ENCODE data around the gene PARD3. TPM values are rescaled to one million over a fixed set of nuclear protein-coding genes. Genes with fewer than 3 reads are reported as not detected.

PARD3 gene
- polyA plus RNA-seq, 3 donors, result 0.51 TPM; not detected in 2

DNA sequence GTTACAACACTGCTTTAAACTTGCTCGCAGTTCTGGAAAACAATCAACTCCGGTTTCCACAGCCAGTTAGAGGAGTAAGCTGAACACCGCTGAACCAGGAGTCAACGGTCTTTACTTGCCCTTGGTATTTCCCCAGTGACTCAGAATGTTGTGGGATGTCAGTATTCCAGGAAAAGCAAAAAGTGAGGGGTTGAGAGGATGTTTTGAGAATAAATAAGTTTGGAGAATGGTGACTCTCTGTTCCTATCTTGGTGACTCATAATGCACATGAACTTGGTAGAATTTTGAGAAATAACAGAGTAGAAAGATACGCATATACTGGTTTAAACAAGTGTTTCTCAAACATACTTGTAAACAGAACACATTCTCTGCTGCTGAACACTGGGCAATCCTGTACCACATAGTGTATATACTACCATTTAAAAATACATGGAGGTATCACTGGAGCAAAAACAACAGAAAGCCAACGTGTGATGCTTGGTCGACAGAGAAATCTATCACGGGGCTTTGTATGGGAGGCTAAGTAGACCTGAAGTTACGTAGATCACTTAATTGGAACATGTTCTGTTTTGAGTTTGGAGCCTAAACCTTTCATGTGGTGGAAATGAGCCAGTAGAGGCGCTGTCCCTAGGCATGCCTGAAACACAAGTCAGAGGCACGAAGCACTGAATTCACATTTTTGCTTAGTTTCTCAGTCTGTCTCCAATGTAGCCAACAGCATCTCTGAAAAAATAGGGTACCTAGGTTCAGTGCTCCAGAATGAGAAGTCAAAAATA lies 534.3 kb downstream of the PARD3 start:
- Histone ChIP-seq H3K4me3 (replicated peaks in 1 of 3; ENCODE audit: low read depth in 2 of 3, low read length in 3 of 3) (no peak overlapping the region), H3K79me2 (ENCODE audit: insufficient read depth, low read length) (no peaks in the 10 kb centered on the region), H3K4me1 (ENCODE audit: control insufficient read depth in 1 of 2, insufficient read depth in 2 of 2, low read length in 2 of 2) (no peaks in the 10 kb centered on the region), H4K20me1 (ENCODE audit: insufficient read depth, low read length) (no peaks in the 10 kb centered on the region), H3K36me3 (replicated peaks in 1 of 2; ENCODE audit: control insufficient read depth in 1 of 2, insufficient read depth in 2 of 2, low read length in 2 of 2) (no peaks in the 10 kb centered on the region), H3K9ac (ENCODE audit: insufficient read depth, low read length, poor library complexity, severe bottlenecking) (no peak overlapping the region), H3K27me3 (ENCODE audit: control insufficient read depth in 2 of 2, insufficient read depth in 2 of 2, low read length in 2 of 2) (no peaks in the 10 kb centered on the region), H3K27ac (ENCODE audit: low read depth in 1 of 2, low read length in 2 of 2) (no peak overlapping the region), H3K9me3 (replicated peaks in 1 of 2; ENCODE audit: control insufficient read depth in 1 of 2, insufficient read depth in 1 of 2, low read length in 2 of 2) (no peaks in the 10 kb centered on the region), H3K4me2 (replicated peaks; ENCODE audit: extremely low read depth, low read length, poor library complexity, severe bottlenecking) (no peak overlapping the region), H2AFZ (ENCODE audit: insufficient read depth, low read depth, low read length, poor library complexity, severe bottlenecking) (no peak overlapping the region)
- no peak for DNase-seq
- Mint-ChIP-seq H3K9me3 (peaks cover 0 to 3% (median 0%) of the 10 kb centered on the region in 7 donors), H3K27me3 (ENCODE audit: low read depth in 3 of 3) (peaks cover 0 to 2% (median 2%) of the 10 kb centered on the region in 3 donors), H3K4me3 (no peak overlapping the region), H3K36me3 (no peaks in the 10 kb centered on the region), H3K27ac (no peak overlapping the region), H3K4me1 (no peaks in the 10 kb centered on the region)
- intact Hi-C loops (cut with micrococcal nuclease), result no loop called here
- TF ChIP-seq, protein P1, sequence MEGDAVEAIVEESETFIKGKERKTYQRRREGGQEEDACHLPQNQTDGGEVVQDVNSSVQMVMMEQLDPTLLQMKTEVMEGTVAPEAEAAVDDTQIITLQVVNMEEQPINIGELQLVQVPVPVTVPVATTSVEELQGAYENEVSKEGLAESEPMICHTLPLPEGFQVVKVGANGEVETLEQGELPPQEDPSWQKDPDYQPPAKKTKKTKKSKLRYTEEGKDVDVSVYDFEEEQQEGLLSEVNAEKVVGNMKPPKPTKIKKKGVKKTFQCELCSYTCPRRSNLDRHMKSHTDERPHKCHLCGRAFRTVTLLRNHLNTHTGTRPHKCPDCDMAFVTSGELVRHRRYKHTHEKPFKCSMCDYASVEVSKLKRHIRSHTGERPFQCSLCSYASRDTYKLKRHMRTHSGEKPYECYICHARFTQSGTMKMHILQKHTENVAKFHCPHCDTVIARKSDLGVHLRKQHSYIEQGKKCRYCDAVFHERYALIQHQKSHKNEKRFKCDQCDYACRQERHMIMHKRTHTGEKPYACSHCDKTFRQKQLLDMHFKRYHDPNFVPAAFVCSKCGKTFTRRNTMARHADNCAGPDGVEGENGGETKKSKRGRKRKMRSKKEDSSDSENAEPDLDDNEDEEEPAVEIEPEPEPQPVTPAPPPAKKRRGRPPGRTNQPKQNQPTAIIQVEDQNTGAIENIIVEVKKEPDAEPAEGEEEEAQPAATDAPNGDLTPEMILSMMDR (IDR thresholded peaks at IDR 0.05), result no peak
- WGBS (ENCODE audit: insufficient coverage), result 93% methylated on average over 10 of the region's 11 CpGs

DNA sequence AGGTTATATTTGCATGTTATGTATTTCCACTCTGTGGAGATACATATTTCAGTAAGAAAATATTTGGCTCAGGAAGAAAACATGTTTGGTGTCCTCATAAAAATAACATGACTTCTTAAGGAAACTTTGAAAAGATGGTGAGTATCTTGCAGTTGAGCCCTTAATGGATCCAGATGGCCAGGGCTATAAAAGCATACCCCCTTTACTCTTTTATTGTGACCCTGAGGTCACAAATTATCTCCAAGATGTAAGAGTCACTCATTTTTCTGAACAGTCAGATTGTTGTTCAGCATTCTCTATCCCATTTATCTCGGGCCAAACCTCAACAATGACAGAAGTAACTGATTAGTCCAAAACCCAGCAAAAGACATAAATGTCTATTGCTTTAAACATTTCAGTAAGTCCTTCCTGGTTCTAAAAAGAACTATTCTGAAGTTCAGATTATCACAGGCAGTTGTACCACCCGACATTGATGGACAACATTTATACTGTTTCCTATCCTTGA lies 539.4 kb downstream of the PARD3 start:
- no peaks in the 10 kb centered on the region for H3K9me3 ChIP-seq (replicated peaks in 1 of 2; ENCODE audit: control insufficient read depth in 1 of 2, insufficient read depth in 1 of 2, low read length in 2 of 2)
- Mint-ChIP-seq H3K36me3 (no peaks in the 10 kb centered on the region), H3K4me1 (no peaks in the 10 kb centered on the region), H3K9me3 (no peaks in the 10 kb centered on the region), H3K4me3 (no peak overlapping the region), H3K27ac (no peak overlapping the region), H3K27me3 (ENCODE audit: low read depth in 3 of 3) (no peaks in the 10 kb centered on the region)
- no peaks in the 10 kb centered on the region for H4K20me1 ChIP-seq (ENCODE audit: insufficient read depth, low read length)
- no peaks in the 10 kb centered on the region for H3K79me2 ChIP-seq (ENCODE audit: insufficient read depth, low read length)
- no peaks in the 10 kb centered on the region for H3K27me3 ChIP-seq (ENCODE audit: control insufficient read depth in 2 of 2, insufficient read depth in 2 of 2, low read length in 2 of 2)
- no peak for DNase-seq
- intact Hi-C loops (cut with micrococcal nuclease), result no loop called here
- no peak overlapping the region for H3K9ac ChIP-seq (ENCODE audit: insufficient read depth, low read length, poor library complexity, severe bottlenecking)
- TF ChIP-seq, protein P1 (IDR thresholded peaks at IDR 0.05), result no peak
- no peaks in the 10 kb centered on the region for H3K36me3 ChIP-seq (replicated peaks in 1 of 2; ENCODE audit: control insufficient read depth in 1 of 2, insufficient read depth in 2 of 2, low read length in 2 of 2)
- H2AFZ ChIP-seq (ENCODE audit: insufficient read depth, low read depth, low read length, poor library complexity, severe bottlenecking), result no peak overlapping the region
- 100% methylated on average over 2 of the region's 2 CpGs for WGBS (ENCODE audit: insufficient coverage)
- H3K4me3 ChIP-seq (replicated peaks in 1 of 3; ENCODE audit: low read depth in 2 of 3, low read length in 3 of 3), result no peak overlapping the region
- H3K4me2 ChIP-seq (replicated peaks; ENCODE audit: extremely low read depth, low read length, poor library complexity, severe bottlenecking), result no peak overlapping the region
- H3K4me1 ChIP-seq (ENCODE audit: control insufficient read depth in 1 of 2, insufficient read depth in 2 of 2, low read length in 2 of 2), result no peaks in the 10 kb centered on the region
- no peak overlapping the region for H3K27ac ChIP-seq (ENCODE audit: low read depth in 1 of 2, low read length in 2 of 2)

Measured in CD14-positive monocyte (primary cell).